Peyer's patch (tissue), 4 donors: Measurements from ENCODE around the gene PIK3R5. TPM values are rescaled to one million over a fixed set of nuclear protein-coding genes. Genes with fewer than 3 reads are reported as not detected.

ENCODE experiments used
- DNase-seq, 3 donors: peaks; one replicate each; pipeline ENCODE4 v3.0.0-alpha.2; 2017 to 2019
- H3K27ac ChIP-seq, 4 donors: fragments of 200-600 bp; sonication (generic); one replicate each; pipeline ENCODE4 v1.5.1; 2016 to 2019
- H3K27me3 ChIP-seq, 2 donors: fragments of 200-600 bp; sonication (generic); one replicate each; pipeline ENCODE4 v1.5.1; 2019
- H3K36me3 ChIP-seq, 3 donors: fragments of 200-600 bp; sonication (generic); one replicate each; pipeline ENCODE4 v1.5.1; 2016 to 2019
- H3K4me1 ChIP-seq, 4 donors: fragments of 200-600 bp; sonication (generic); one replicate each; pipeline ENCODE4 v1.5.1; 2016 to 2019
- H3K4me3 ChIP-seq, 4 donors: fragments of 200-600 bp; sonication (generic); 1 replicate in 3 of 4; 2 replicates in 1 of 4; pipeline ENCODE4 v1.5.1; 2016 to 2019; ENCODE audit warnings: mild to moderate bottlenecking in 1 of 4
- H3K9me3 ChIP-seq, 4 donors: fragments of 200-600 bp; sonication (generic); one replicate each; pipeline ENCODE4 v1.5.1; 2016 to 2019; ENCODE audit warnings: mild to moderate bottlenecking in 1 of 4
- CTCF ChIP-seq, 6 experiments: fragments of 450-650 bp in 4 of 6; fragments of 200-600 bp in 2 of 6; sonication (generic) in 1 of 6; IDR thresholded peaks; one replicate each; pipeline ENCODE4 v1.5.1; 2017 to 2019; ENCODE audit warnings: antibody characterized with exemption in 6 of 6, mild to moderate bottlenecking in 3 of 6, moderate library complexity in 1 of 6
- POLR2A ChIP-seq, 2 donors: fragments of 450-650 bp; IDR thresholded peaks; one replicate each; pipeline ENCODE4 v1.5.1; 2017; ENCODE audit warnings: antibody characterized with exemption in 2 of 2, mild to moderate bottlenecking in 2 of 2, moderate library complexity in 2 of 2
- total RNA-seq, 4 donors: library from RNA; depleted of rRNA; stranded (reverse); fragments of >200 nt; gene quantifications; one replicate each; pipeline ENCODE4 v1.1.0, GENCODE V29; 2016

The PIK3R5 gene
- total RNA-seq, 4 donors from 2014 or later: 6.3 to 74.3 (median 10.3) TPM

- no peaks in the 10 kb centered on the region for H3K4me1 ChIP-seq
- peak overlapping the region in 1 of 4 donors; percentile 44 for H3K27ac ChIP-seq
- no peak for TF ChIP-seq CTCF (IDR thresholded peaks at IDR 0.05)
- no peak for TF ChIP-seq POLR2A (IDR thresholded peaks at IDR 0.05)
- H3K27me3 ChIP-seq: no peaks in the 10 kb centered on the region
- no peak for DNase-seq
- no peak overlapping the region for H3K4me3 ChIP-seq
- no peaks in the 10 kb centered on the region for H3K9me3 ChIP-seq
- no peaks in the 10 kb centered on the region for H3K36me3 ChIP-seq
Observed at GRCh38 chr17:8843344-8843743, 122.2 kb downstream of the PIK3R5 start.

- no peak overlapping the region for H3K27ac ChIP-seq
- H3K4me1 ChIP-seq: no peaks in the 10 kb centered on the region
- no peaks in the 10 kb centered on the region for H3K27me3 ChIP-seq
- H3K9me3 ChIP-seq: no peaks in the 10 kb centered on the region
- no peak for TF ChIP-seq POLR2A (IDR thresholded peaks at IDR 0.05)
- no peaks in the 10 kb centered on the region for H3K36me3 ChIP-seq
- DNase-seq: peak in 1 of 3 donors; percentile 29
- H3K4me3 ChIP-seq: no peak overlapping the region
Observed at GRCh38 chr17:8841844-8842243, 123.7 kb downstream of the PIK3R5 start.

GRCh38 chr17:8839410-8839935 is 126.0 kb downstream of the PIK3R5 start:
- Histone ChIP-seq H3K27me3 (no peaks in the 10 kb centered on the region), H3K9me3 (no peaks in the 10 kb centered on the region), H3K4me3 (no peak overlapping the region), H3K36me3 (no peaks in the 10 kb centered on the region), H3K4me1 (no peaks in the 10 kb centered on the region), H3K27ac (no peak overlapping the region)
- no peak for TF ChIP-seq CTCF (IDR thresholded peaks at IDR 0.05)
- TF ChIP-seq POLR2A (IDR thresholded peaks at IDR 0.05): no peak
- DNase-seq: peak in 1 of 3 donors; percentile 18

- Histone ChIP-seq H3K4me3 (no peak overlapping the region), H3K9me3 (no peaks in the 10 kb centered on the region), H3K27ac (no peak overlapping the region), H3K27me3 (no peaks in the 10 kb centered on the region), H3K4me1 (no peaks in the 10 kb centered on the region), H3K36me3 (no peaks in the 10 kb centered on the region)
- TF ChIP-seq POLR2A (IDR thresholded peaks at IDR 0.05) (no peak), CTCF (IDR thresholded peaks at IDR 0.05) (no peak)
- peak in 1 of 3 donors; percentile 26 for DNase-seq
Observed at GRCh38 chr17:8838551-8839095, 126.9 kb downstream of the PIK3R5 start.

- TF ChIP-seq CTCF (IDR thresholded peaks at IDR 0.05) (no peak), POLR2A (IDR thresholded peaks at IDR 0.05) (no peak)
- DNase-seq: peak in 1 of 3 donors; percentile 33
- Histone ChIP-seq H3K27ac (no peak overlapping the region), H3K4me3 (no peak overlapping the region), H3K27me3 (peaks cover 0 to 4% of the 10 kb centered on the region in 2 donors), H3K9me3 (no peaks in the 10 kb centered on the region), H3K36me3 (no peaks in the 10 kb centered on the region), H3K4me1 (no peaks in the 10 kb centered on the region)
Observed at GRCh38 chr17:8837563-8838075, 127.9 kb downstream of the PIK3R5 start.

GRCh38 chr17:8836821-8837562 is 128.5 kb downstream of the PIK3R5 start:
- no peak overlapping the region for H3K4me3 ChIP-seq
- TF ChIP-seq POLR2A (IDR thresholded peaks at IDR 0.05) (no peak), CTCF (IDR thresholded peaks at IDR 0.05) (no peak)
- H3K27ac ChIP-seq: no peak overlapping the region
- no peaks in the 10 kb centered on the region for H3K4me1 ChIP-seq
- peak in 1 of 3 donors; percentile 14 for DNase-seq
- H3K27me3 ChIP-seq: peaks cover 0 to 4% of the 10 kb centered on the region in 2 donors
- no peaks in the 10 kb centered on the region for H3K36me3 ChIP-seq
- no peaks in the 10 kb centered on the region for H3K9me3 ChIP-seq
